Measurements from ENCODE around the gene SLC35B2. TPM values are rescaled to one million over a fixed set of nuclear protein-coding genes. Genes with fewer than 3 reads are reported as not detected.

Gene SLC35B2
- total RNA-seq, 2 donors from 2014 or later, result 31.1 to 33.9 TPM

DNA sequence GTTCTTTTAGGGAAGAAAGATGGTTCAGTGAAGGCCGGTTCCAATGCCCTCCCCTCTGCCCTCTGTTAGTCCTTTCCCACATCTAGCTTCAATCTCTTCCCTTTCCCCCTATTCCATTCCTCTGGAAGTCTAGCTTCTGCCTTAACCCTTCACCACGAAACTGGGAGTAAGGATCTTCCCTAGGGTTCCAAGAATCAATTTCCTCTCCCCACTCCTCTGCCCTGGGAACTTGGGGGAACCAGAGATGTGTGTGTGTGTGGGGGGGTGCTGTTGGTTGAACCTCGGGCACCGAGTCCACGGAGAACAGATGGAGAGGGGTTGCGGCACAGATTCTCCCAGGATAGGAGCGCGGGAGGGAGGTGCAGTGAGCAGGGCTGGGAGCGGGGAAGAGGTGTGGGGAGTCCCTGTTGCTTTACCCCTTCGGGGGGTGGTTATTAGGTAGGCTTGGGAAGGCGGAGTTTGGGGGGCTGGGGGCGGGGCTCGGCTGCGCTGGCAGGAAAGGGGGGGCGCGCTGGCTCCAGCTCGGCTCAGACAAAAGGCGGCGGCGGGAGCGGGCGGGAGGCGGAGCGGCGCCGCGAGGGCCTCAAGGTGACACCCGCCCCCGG lies 12.7 kb upstream of the SLC35B2 start, which contains the start of gene TMEM151B:
TSS of gene TMEM151B (plus strand) at position 530 of the 605 bp plus-strand sequence. CDS start 293 bp downstream, outside the sequence.
- intact Hi-C loops (cut with DNase I), result loop anchor here (5.0 kb wide), 1 partner anchor 67 kb away; no protein-coding TSS in a partner anchor
- WGBS, 2 donors, result 33 to 62% methylated on average over 7 of the region's 29 CpGs
- Histone ChIP-seq H3K4me3 (no peak within 1 kb of the TSS), H3K9me3 (no peaks in the 10 kb centered on the region), H3K4me1 (no peaks in the 10 kb centered on the region), H3K36me3 (replicated peaks in 1 of 2; ENCODE audit: insufficient read depth in 1 of 2, low read depth in 2 of 2) (no peaks in the 10 kb centered on the region), H3K27ac (no peak within 1 kb of the TSS), H3K27me3 (peaks cover 0 to 9% of the 10 kb centered on the region in 2 donors)
- DNase-seq (no peak), ATAC-seq (no peak)
- TF ChIP-seq, protein P1, sequence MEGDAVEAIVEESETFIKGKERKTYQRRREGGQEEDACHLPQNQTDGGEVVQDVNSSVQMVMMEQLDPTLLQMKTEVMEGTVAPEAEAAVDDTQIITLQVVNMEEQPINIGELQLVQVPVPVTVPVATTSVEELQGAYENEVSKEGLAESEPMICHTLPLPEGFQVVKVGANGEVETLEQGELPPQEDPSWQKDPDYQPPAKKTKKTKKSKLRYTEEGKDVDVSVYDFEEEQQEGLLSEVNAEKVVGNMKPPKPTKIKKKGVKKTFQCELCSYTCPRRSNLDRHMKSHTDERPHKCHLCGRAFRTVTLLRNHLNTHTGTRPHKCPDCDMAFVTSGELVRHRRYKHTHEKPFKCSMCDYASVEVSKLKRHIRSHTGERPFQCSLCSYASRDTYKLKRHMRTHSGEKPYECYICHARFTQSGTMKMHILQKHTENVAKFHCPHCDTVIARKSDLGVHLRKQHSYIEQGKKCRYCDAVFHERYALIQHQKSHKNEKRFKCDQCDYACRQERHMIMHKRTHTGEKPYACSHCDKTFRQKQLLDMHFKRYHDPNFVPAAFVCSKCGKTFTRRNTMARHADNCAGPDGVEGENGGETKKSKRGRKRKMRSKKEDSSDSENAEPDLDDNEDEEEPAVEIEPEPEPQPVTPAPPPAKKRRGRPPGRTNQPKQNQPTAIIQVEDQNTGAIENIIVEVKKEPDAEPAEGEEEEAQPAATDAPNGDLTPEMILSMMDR (IDR thresholded peaks at IDR 0.05), result no peak
- TF ChIP-seq POLR2A (IDR thresholded peaks at IDR 0.05), result no peak

DNA sequence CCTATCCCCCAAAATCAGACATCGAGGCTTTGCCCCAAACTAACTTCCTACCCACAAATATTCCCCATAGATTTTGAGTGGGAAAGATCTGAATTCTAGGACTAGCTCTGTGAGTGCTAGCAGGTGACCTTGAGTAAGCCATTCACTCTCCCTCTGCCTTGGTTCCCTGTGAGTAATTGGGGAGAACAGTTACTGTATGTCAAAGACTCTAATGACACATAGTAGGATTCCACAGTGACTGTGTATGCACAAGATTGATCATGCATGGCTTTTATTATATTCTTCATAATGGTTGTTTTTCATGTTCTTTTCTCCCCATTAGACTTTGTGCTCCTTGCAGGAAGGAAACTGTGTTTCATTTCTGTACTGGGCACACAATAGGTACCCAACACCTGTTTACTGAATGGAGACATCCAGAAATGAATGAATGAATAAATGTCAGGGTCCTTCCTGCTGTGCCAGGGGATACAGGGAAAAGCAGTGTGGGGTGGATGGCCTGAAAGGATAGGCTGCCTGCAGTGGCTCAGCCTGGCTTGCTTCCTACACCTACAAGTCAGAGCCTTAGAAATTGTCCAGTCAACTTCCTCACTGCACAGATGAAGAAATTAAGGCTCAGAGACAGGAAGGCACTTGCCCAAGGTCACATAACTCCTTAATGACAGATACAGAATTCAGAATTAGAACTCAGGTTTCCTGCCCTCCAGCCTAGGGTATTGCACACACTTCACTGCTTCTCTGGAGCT lies 12.0 kb upstream of the SLC35B2 start:
- H3K4me1 ChIP-seq, result peaks cover 5% of the 10 kb centered on the region
- TF ChIP-seq, protein P1 (IDR thresholded peaks at IDR 0.05), result no peak
- TF ChIP-seq POLR2A (IDR thresholded peaks at IDR 0.05), result no peak
- no peak overlapping the region for H3K27ac ChIP-seq
- DNase-seq (no peak), ATAC-seq (no peak)
- H3K9me3 ChIP-seq, result no peaks in the 10 kb centered on the region
- H3K27me3 ChIP-seq, result peaks cover 0 to 5% of the 10 kb centered on the region in 2 donors
- intact Hi-C loops (cut with DNase I), result no loop called here
- H3K36me3 ChIP-seq (replicated peaks in 1 of 2; ENCODE audit: insufficient read depth in 1 of 2, low read depth in 2 of 2), result no peaks in the 10 kb centered on the region
- 33 to 47% methylated on average over 1 of the region's 1 CpG for WGBS, 2 donors
- H3K4me3 ChIP-seq, result no peak overlapping the region

DNA sequence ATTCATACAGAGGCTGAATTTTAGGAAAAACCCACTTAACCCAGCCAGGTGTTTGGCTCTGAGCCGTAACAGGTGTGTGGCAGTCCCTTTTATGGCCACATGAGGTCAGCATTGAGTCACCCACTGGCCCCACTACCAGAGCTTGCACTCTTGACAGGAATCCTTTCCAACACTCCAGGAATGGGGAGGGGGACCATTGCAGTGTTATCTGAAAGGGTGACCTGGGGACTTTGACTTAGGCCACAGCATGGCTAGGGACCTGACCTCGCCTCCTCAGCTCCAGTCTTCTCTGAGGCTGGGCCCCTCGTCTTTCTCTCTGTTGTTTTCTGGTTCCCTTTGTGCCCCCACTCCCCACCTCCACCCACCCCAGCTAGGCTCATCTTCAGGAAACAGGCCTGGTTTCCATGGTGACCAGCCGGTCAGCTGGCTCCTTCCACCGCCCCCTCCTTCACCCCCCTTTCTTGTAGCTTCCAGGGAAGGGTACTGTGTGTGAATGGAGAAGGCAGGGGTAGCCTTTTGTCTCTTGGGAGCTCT lies 10.8 kb upstream of the SLC35B2 start:
- DNase-seq, result peak; percentile 62 to 76 (median 69)
- TF ChIP-seq, protein P1 (IDR thresholded peaks at IDR 0.05), result peak; percentile 85 to 95 (median 89)
- TF ChIP-seq POLR2A (IDR thresholded peaks at IDR 0.05), result no peak
- peak; percentile 30 for ATAC-seq

DNA sequence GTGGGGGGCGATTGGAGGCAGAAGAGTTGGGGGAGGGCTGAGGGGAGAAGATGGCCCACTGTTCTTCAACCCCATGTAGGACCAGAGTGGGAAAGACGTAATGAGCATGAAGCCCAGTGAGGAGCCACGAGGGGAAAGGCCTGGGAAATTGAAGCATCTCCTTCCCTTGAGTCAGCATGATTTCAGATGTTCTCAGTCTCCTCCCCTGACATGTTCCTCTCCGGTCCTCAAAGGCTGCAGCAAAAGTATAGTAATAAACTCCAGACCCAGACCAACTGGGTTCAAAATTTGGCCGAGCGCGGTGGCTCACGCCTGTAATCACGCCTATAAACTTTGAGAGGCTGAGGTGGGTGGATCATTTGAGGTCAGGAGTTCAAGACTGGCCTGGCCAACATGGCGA lies 9.9 kb upstream of the SLC35B2 start:
- H3K4me1 ChIP-seq, result peaks cover 26% of the 10 kb centered on the region
- intact Hi-C loops (cut with DNase I), result no loop called here
- ATAC-seq (no peak), DNase-seq (no peak)
- peaks cover 0 to 4% of the 10 kb centered on the region in 2 donors for H3K27me3 ChIP-seq
- H3K9me3 ChIP-seq, result no peaks in the 10 kb centered on the region
- TF ChIP-seq, protein P1 (IDR thresholded peaks at IDR 0.05), result no peak
- TF ChIP-seq POLR2A (IDR thresholded peaks at IDR 0.05), result no peak
- no peak overlapping the region for H3K4me3 ChIP-seq
- H3K36me3 ChIP-seq (replicated peaks in 1 of 2; ENCODE audit: insufficient read depth in 1 of 2, low read depth in 2 of 2), result no peaks in the 10 kb centered on the region
- WGBS, 2 donors, result 59 to 63% methylated on average over 10 of the region's 10 CpGs
- H3K27ac ChIP-seq, result no peak overlapping the region

More for the DNA sequence above, 10.8 kb upstream of the SLC35B2 start:
- no peaks in the 10 kb centered on the region for H3K36me3 ChIP-seq (replicated peaks in 1 of 2; ENCODE audit: insufficient read depth in 1 of 2, low read depth in 2 of 2)
- peaks cover 17% of the 10 kb centered on the region for H3K4me1 ChIP-seq
- WGBS, 2 donors, result 24% methylated on average over 5 of the region's 5 CpGs
- H3K27ac ChIP-seq, result no peak overlapping the region
- intact Hi-C loops (cut with DNase I), result no loop called here
- no peak overlapping the region for H3K4me3 ChIP-seq
- no peaks in the 10 kb centered on the region for H3K9me3 ChIP-seq
- H3K27me3 ChIP-seq, result peaks cover 0 to 4% of the 10 kb centered on the region in 2 donors

Measured in body of pancreas (tissue), 4 donors.